HL-60 (cell line): Measurements from ENCODE around the gene SUN5.

Experiments used
- GABPA ChIP-seq: IDR thresholded peaks from 2 replicates; pipeline ENCODE4 v1.6.1; 2012; ENCODE audit warnings: low read depth
- POLR2AphosphoS5 ChIP-seq: IDR thresholded peaks from 2 replicates; pipeline ENCODE4 v1.6.1; 2012; ENCODE audit warnings: low read depth
- TF ChIP-seq, protein P1 (sequence below): IDR thresholded peaks from one replicate; pipeline ENCODE4 v1.5.1; 2011; ENCODE audit warnings: low read length, control low read depth, inconsistent platforms; ENCODE audit not compliant: insufficient read depth

GRCh38 chr20:33042983-33043730 is 38.9 kb upstream of the SUN5 start:
- TF ChIP-seq, protein P1, sequence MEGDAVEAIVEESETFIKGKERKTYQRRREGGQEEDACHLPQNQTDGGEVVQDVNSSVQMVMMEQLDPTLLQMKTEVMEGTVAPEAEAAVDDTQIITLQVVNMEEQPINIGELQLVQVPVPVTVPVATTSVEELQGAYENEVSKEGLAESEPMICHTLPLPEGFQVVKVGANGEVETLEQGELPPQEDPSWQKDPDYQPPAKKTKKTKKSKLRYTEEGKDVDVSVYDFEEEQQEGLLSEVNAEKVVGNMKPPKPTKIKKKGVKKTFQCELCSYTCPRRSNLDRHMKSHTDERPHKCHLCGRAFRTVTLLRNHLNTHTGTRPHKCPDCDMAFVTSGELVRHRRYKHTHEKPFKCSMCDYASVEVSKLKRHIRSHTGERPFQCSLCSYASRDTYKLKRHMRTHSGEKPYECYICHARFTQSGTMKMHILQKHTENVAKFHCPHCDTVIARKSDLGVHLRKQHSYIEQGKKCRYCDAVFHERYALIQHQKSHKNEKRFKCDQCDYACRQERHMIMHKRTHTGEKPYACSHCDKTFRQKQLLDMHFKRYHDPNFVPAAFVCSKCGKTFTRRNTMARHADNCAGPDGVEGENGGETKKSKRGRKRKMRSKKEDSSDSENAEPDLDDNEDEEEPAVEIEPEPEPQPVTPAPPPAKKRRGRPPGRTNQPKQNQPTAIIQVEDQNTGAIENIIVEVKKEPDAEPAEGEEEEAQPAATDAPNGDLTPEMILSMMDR = no peak
- TF ChIP-seq POLR2AphosphoS5 = no peak
- TF ChIP-seq GABPA = no peak
